ENCODE results near the gene RAD17.

Gene RAD17

DNA sequence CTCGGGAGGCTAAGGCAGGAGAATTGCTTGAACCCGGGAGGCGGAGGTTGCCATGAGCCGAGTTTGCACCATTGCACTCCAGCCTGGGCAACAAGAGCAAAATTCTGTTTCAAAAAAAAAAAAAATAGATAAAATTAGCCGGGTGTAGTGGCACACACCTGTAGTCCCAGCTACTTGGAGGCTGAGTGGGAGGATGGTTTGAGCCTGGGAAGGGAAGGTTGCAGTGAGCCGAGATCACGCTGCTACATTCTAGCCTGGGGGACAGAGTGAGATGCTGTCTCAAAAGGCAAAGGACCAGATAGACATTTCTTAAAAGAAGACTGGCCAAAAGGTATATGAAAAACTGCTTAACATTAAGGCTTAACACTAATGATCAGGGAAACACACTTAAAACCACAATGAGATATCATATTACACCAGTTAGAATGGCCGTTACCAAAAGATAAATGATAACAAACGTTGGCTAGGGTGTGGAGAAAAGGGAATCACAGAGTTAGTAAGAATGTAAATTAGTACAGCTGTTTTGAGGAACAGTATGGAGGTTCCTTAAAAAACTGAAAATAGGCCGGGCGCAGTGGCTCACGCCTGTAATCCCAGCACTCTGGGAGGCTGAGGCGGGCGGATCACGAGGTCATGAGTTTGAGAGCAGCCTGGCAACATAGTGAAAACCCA, 35.2 kb downstream of the RAD17 start:
- TF ChIP-seq, protein P1, sequence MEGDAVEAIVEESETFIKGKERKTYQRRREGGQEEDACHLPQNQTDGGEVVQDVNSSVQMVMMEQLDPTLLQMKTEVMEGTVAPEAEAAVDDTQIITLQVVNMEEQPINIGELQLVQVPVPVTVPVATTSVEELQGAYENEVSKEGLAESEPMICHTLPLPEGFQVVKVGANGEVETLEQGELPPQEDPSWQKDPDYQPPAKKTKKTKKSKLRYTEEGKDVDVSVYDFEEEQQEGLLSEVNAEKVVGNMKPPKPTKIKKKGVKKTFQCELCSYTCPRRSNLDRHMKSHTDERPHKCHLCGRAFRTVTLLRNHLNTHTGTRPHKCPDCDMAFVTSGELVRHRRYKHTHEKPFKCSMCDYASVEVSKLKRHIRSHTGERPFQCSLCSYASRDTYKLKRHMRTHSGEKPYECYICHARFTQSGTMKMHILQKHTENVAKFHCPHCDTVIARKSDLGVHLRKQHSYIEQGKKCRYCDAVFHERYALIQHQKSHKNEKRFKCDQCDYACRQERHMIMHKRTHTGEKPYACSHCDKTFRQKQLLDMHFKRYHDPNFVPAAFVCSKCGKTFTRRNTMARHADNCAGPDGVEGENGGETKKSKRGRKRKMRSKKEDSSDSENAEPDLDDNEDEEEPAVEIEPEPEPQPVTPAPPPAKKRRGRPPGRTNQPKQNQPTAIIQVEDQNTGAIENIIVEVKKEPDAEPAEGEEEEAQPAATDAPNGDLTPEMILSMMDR (IDR thresholded peaks at IDR 0.05; ENCODE audit: control insufficient read depth, extremely low read depth, insufficient read depth), result no peak
- no peak overlapping the region for H3K4me3 ChIP-seq (ENCODE audit: low read depth, low read length)
- no peak for DNase-seq (ENCODE audit: low read depth)

GRCh38 chr5:69414885-69415583, 45.4 kb downstream of the RAD17 start, which contains the start of gene MARVELD2:
Gene MARVELD2 (plus strand): TSS chr5:69415116. CDS start chr5:69419386, 4,270 bp downstream.
- peak; percentile 79 for DNase-seq (ENCODE audit: low read depth)
- H3K4me3 ChIP-seq (ENCODE audit: low read depth, low read length), result peak within 1 kb of the TSS; percentile 82

GRCh38 chr5:69415584-69415958, 46.0 kb downstream of the RAD17 start:
- peak overlapping the region; percentile 82 for H3K4me3 ChIP-seq (ENCODE audit: low read depth, low read length)
- TF ChIP-seq, protein P1 (IDR thresholded peaks at IDR 0.05; ENCODE audit: control insufficient read depth, extremely low read depth, insufficient read depth), result no peak
- DNase-seq (ENCODE audit: low read depth), result no peak

More at GRCh38 chr5:69414885-69415583, 45.4 kb downstream of the RAD17 start, which contains the start of gene MARVELD2:
- TF ChIP-seq, protein P1 (IDR thresholded peaks at IDR 0.05; ENCODE audit: control insufficient read depth, extremely low read depth, insufficient read depth), result peak; percentile 84

DNA sequence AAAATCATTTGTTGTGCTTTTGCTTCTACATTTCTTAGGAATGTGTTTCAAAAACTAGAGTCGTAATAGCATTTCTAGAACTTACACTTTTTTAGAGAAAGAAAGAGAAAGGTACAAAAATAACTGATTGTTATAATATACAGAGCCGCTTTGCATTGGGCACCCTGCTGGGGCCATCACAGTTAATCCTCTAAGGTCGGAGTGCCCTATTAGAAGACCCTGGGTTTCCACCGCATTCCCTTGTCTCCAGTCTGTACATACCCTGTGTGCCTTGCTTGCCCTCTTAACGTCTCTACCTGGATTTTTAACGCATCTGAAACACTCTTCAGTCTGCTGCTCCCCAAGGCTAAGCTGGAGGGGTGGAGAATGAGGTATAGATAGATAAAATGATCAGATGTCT, 46.6 kb downstream of the RAD17 start:
- no peak for DNase-seq (ENCODE audit: low read depth)
- peak overlapping the region; percentile 82 for H3K4me3 ChIP-seq (ENCODE audit: low read depth, low read length)
- TF ChIP-seq, protein P1 (IDR thresholded peaks at IDR 0.05; ENCODE audit: control insufficient read depth, extremely low read depth, insufficient read depth), result no peak

DNA sequence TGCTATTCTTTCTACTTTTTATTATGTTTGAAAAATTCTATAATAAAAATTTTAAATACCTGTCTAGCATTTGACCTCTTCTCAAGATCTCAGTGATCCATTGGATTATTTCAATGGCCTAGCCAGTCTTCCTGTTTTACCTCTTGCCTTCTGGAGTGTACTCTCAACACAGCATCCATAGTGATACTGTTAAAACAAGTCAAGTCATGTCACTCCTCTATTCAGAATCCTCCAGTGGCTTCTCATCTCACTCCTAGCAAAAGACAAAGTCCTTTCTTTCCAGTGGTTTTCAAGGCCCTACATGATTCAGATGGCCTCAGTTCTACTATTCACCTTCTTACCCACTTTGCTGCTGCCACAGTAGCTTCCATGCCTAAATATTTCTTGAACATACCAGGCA, 47.1 kb downstream of the RAD17 start:
- TF ChIP-seq, protein P1 (IDR thresholded peaks at IDR 0.05; ENCODE audit: control insufficient read depth, extremely low read depth, insufficient read depth), result no peak
- DNase-seq (ENCODE audit: low read depth), result no peak
- peak overlapping the region; percentile 82 for H3K4me3 ChIP-seq (ENCODE audit: low read depth, low read length)

DNA sequence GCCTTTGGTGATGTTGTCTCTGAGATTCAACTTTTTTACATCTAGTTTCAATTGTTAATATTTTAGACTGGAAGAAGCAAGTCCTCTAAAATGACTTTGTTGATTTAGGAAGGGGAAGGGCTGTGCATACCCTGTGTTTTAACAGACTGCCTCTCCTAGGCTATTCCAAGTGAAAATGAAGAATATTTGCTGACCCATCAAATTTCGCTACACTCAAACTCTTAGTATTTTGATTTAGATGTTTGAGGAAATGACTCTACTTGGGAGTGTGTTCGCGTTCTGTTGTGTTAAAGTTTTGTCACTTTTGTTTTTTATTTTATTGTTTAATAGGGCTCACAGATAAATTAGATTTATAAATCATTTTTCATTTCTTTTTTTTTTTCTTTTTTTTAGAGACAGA, 48.9 kb downstream of the RAD17 start:
- no peak for DNase-seq (ENCODE audit: low read depth)
- H3K4me3 ChIP-seq (ENCODE audit: low read depth, low read length), result no peak overlapping the region
- TF ChIP-seq, protein P1 (IDR thresholded peaks at IDR 0.05; ENCODE audit: control insufficient read depth, extremely low read depth, insufficient read depth), result no peak

Measured in LNCaP clone FGC (cell line).